ENCODE measurements around the gene ILKAP.
A peak's percentile ranks its signal among the peaks of the same experiment; 100 is the strongest.

Gene ILKAP

DNA sequence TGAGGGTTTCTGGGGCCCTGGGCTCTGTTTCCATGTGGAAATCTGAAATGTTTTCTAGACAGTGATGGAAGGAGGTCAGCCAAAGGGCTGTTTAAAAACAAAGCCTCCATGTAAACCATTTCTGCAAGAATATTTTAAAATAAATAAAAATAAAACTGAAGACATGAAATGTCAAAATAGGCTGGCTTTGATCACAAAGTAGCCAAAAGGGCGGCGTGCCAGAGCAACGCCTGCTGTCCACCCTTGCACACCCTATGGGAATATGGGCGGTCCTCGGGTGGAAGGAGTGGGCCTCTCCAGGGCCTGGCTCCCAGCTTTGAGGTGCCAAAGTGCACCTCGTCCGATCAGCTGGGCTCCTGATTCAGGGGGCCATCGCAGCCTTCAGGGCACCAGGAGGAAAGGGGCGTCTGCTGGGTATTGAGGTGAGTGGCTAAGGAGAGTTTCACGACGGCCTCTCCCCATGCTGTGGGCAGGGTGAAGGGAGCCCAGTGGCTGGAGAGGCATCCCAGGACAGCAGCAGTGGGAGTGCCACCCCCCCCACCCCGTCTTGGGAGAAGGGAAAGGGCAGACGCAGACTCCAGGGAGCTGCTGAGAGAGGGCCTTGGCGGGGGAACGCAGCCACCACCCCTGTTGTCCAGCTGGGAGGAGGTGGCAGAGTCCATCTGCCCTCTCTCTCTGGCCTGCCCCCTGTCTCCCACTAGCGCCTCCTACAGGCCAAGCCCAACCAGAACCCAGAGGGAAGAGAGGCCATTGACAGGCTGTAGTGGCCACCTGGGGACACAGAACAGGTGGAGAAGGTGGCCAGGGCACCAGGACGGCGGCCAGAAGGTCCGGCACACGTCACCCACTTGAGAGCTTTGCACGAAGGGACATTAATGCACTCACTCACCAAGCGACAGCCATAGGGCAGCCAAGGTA lies 50.5 kb downstream of the ILKAP start:
- DNase-seq (ENCODE audit: low read depth in 3 of 3): no peak

DNA sequence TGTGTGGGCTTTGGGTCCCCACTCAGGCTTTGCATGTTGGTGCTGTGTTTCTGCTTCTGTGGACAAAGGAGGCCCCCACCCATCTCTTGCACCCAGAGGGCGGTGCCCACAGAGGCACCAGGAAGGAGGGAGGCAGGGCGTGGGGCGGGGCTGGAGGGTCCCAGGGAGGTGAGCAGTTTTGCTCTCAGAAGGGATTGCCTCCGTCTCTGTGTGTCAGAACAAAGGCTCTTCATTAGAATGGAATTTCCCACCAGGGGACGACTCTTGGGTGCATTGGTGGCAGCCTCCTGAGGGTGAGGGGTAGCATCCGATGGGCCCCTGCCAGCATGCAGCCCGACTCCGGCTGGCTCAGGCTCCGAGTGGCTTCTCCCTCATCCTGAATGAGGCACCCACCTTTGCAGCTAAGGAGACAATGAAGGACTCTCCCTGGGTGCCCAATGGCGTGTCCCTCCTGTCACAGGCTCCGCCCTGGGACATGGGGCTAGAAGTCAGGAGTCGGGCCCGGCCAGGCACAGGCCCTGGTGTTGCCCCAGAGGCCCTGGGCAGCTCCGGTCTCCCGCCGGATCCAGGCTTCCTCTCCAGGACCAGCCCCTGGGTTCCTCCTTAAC lies 51.8 kb downstream of the ILKAP start:
- no peak for DNase-seq (ENCODE audit: low read depth in 3 of 3)

DNA sequence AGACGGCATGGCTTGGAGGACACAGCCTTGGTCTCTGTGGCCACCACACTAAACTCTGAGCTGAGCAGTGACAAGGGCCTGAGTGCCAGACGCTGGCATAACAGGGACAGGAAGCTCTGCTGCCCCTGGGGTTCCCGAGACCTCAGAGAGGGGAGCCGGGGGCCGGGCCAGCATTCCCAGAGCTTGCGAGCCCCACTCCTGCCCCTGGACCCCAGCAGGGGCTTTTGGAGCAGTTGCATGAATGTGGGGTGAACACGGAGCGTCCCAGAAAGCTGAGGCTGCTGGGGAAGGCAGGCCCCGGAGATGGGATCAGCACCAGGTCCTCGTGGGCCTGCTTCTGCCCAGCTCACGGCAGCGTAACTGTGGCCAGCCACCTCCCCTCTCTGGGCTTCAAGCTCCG lies 52.3 kb downstream of the ILKAP start:
- no peak for DNase-seq (ENCODE audit: low read depth in 3 of 3)

DNA sequence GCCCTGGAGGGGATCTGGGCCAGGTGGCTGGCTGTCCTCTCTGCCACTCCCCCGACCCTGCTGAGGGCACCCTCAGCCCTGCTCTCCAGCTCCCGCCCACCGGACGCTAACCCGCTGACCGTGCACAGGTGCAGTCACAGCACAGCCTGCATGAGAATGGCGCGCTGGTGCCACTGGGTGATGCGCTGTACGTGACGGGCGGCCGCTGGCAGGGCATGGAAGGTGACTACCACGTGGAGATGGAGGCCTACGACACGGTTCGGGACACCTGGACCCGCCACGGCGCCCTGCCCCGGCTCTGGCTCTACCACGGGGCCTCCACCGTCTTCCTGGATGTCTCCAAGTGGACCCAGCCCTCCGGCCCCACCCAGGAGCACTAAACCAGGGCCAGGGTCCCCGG lies 52.8 kb downstream of the ILKAP start:
- no peak for DNase-seq (ENCODE audit: low read depth in 3 of 3)

DNA sequence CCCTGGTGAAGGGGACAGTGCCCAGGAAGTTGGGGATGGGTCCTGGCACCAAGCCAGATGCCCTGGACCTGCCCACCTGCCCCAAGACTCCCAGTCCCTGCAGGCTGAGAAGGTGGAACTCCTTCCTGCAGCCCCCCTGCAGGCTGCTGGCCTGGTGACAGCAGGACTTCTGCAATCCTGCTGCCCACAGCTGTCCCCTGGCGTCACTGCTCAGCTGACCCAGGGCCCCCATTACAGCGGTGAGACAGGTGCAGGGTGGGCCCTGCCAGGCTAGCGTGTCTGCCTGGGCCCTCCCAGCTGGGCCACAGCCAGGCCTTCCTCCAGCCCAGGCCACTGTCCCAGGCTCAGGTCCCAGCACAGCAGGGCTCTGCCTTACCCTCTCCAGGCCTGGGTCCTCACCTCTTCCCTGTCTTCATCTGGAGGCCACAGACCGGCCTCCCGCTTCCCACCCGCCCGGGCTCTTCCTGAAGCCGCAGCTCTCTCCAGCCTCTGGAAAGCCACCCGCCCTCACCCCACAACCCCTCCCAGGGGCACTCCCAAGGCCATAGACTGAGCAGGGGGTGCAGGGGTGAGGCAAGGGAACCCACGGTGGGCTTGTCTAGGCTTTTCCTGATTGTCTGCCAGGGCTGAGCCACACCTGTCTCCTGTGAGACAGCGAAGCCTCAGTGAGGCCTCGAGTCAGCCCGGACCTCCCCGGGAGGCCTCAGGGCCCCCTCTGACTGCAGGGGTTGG lies 53.5 kb downstream of the ILKAP start:
- DNase-seq (ENCODE audit: low read depth in 3 of 3): no peak

DNA sequence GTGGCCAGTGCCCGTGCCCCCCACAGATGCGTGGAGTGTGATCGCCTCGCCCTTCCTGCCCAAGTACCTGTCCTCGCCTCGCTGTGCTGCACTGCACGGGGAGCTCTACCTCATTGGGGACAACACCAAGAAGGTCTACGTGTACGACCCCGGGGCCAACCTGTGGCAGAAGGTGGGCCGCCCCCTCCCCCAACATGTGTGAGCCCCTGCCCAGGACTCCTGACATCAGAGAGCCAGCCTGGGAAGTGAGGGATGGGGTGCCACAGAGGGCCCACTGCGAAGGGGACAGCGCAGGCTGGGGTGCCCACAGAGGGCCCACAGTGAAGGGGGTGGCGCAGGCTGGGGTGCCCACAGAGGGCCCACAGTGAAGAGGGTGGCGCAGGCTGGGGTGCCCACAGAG lies 54.5 kb downstream of the ILKAP start:
- no peak for DNase-seq (ENCODE audit: low read depth in 3 of 3)

DNA sequence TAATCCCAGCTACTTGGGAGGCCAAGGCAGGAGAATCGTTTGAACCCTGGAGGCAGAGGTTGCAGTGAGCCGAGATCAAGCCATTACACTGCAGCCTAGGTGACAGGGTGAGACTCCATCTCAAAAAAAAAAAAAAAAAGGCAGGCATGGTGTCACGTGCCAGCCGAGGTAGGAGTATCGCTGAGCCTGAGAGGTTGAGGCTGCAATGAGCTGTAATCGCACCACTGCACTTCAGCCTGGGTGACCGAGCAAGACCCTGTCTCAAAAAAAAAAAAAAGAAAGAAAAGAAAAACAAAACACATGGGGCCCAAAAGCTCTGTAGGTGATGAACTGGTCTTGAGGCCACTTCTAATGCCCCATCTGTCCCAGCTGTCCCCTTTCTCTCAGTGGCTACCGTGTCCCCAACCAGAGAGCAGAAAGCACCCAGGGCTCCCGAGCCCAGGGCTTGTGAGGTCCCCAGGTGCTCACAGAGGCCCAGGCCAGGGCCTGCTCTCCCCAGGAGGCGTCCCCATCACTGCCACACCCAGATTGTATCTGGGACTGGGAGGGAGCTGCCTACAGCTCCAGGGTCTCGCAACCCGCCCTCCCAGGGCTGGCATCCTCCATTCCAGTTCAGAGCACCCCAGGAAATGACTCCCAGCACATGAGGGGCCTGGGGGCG lies 56.5 kb downstream of the ILKAP start:
- no peak for DNase-seq (ENCODE audit: low read depth in 3 of 3)

DNA sequence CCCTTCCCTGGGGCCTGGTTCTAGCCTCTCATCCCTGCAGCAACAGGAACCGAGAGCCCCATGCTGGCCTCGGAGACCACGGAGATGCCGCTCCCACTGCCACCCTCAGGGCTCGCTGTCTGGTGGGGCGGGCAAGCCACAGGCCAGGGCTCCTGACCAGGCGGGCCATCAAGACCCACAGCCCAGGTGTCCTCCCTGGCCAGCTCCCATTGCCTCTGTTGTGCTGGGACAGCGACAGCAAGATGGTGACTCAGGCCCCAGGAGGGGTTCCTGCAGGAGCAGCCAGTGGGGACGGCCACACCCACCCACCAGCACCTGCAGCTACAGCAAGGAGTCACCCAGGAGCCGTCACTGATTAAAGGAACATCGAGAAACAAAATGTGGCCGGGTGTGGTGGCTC lies 57.6 kb downstream of the ILKAP start:
- no peak for DNase-seq (ENCODE audit: low read depth in 3 of 3)

DNA sequence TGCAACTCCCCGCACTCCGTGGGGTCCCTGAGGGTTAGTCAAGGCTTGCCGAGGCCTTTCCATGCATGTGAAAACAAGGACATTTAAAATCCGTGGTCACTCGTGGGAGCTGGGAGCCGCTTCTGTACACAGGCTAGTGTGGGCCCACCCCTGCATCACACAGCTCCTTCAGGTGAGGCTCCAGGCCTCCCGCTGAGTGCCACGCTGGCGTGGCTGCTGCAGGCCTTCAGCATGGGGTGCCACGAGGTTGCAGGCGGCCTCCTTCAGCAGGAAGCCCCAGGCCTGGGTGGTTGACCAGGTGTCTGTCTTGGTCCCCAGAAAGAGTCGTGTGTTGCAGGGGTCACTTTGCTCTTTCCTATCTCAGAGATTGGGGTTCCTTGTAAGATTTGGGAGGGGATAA lies 58.4 kb downstream of the ILKAP start:
- no peak for DNase-seq (ENCODE audit: low read depth in 3 of 3)

DNA sequence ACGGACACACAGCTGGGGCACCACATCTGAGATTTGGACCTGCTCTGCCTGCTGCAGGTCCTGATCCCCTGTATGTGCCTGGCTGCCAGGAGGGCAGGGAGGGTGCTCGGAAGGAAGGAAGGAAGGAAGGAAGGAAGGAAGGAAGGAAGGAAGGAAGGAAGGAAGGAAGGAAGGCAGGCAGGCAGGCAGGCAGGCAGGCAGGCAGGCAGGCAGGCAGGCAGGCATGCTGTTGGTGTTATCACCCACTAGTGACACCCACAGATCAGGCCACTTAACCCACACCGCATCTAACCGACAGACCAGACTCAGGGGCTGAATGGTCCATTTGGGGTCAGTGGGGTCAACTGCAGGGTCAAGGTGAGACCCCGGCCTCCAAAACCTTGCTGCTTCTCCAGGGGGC lies 59.2 kb downstream of the ILKAP start:
- no peak for DNase-seq (ENCODE audit: low read depth in 3 of 3)

DNA sequence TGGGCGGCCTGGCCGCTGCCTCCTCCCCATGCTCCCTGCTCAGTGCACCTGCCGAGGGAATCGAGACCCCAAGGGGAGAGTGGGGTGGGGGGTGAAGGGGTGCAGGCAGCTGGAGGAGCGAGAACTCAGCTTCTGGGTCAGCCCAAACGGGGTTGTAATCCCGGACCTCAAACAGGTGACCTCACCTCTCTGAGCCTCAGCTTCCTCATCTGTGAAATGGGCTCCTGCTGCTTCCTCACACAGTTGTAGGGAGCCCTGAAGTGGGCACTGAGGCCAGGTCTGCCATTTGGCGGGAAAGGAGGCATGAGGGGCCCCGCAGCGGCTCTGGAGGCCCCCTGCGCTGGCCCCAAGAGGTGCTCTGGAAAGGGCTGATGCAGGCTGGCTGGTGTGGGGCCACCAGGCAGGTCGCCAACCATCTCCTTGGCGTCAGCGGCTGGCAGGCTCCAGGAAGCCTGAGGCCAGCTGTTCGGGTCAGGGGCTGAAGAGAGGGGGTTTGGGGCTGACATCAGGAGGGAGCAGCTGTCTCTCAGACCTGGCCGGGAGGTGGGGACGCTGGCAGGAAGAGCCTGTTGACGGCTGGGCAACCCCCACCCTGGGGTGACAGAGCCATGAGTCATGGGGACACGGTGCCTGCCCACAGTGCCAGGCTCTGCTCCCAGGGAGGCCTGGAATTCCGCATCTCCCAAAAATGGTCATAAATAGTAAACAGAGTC lies 60.1 kb downstream of the ILKAP start:
- DNase-seq (ENCODE audit: low read depth in 3 of 3): no peak

DNA sequence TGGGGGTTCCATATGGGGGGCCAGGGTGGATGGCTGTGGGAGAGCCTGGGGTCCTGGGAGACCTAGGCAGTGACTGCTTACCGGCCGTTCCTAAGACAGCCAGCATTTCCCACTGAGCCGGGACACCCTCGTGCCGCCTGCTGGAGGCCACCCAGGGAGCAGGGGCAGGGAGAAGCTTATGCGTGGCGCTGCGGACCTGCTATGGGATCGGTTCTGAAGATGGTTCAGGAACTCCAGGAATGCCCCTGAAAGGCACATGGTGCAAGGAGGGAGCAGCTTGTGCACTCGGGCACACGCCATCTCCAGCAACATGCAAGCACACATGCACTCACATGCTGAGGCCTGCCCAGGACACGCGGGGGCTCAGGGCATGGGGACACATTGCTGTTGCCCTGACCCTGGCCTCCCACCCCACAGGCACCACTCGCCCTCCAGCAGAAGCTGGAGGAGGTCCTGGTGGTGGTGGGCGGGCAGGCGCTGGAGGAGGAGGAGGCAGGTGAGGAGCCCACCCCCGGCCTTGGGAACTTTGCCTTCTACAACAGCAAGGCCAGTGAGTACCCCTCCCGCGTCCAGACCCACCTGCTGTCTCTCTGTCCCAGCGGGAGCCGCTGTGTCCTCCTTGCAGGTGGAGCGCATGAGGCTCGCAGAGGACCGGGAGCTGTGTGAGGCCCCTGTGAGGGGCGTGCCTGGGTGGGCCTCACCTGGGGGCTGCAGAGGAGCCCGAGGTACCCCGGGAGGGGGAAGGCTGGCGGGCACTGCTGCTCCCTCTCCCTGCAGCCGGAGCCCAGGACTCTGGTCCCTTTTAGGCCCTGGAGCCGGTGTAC lies 60.9 kb downstream of the ILKAP start:
- no peak for DNase-seq (ENCODE audit: low read depth in 3 of 3)

DNA sequence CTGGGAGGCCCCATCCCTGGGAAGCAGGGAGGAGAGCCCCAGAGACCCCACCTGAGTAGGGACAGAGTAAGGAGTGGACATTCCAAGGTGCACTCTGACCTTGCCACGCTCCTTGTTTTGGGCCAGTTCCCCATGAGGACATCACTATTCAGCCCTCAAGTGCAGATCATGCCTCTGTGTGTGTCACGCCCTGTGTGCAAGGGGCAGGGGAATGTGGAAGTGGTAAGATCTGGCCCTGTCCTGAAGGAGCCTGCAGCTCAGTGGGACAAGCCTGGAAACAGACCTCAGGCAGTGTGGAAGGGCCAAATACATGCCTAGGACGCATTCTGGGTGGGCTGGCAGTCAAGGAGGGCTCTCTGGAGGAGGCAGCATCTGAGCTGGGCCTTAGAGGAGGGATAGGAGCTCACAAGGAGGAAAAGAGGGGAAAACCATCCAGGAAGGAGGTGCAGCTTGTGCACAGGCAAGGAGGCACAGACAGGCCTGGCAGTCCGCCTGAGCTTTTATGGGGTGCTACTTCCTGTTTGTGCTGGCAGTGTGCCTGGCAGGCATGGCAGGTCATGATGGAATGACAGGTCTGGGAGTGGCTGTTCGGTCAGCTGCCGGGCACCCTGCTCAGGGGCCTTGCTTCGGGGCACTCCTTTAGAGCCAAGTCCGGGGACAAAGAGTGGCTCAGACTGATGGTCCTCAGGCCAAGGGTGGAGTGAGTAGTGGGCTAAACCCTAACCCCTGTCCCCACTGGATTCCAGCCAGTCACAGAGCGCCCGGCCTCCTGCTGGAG lies 61.8 kb downstream of the ILKAP start:
- no peak for DNase-seq (ENCODE audit: low read depth in 3 of 3)

DNA sequence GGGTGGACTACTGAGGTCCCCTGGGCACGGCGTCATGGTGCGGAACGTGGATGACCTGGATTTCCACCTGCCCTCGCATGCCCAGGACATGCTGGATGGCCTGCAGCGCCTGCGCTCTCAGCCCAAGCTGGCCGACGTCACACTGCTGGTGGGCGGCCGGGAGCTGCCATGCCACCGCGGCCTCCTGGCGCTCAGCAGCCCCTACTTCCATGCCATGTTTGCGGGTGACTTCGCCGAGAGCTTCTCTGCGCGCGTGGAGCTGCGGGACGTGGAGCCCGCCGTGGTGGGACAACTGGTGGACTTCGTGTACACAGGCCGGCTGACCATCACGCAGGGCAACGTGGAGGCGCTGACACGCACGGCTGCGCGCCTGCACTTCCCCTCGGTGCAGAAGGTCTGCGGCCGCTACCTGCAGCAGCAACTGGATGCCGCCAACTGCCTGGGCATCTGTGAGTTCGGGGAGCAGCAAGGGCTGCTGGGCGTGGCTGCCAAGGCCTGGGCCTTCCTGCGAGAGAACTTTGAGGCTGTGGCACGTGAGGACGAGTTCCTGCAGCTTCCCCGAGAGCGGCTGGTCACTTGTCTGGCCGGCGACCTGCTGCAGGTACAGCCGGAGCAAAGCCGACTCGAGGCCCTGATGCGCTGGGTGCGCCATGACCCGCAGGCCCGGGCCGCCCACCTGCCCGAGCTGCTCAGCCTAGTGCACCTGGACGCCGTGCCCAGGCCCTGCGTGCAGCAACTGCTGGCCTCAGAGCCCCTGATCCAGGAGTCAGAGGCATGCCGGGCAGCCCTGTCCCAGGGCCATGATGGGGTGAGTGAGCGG lies 62.6 kb downstream of the ILKAP start:
- DNase-seq (ENCODE audit: low read depth in 3 of 3): no peak

DNA sequence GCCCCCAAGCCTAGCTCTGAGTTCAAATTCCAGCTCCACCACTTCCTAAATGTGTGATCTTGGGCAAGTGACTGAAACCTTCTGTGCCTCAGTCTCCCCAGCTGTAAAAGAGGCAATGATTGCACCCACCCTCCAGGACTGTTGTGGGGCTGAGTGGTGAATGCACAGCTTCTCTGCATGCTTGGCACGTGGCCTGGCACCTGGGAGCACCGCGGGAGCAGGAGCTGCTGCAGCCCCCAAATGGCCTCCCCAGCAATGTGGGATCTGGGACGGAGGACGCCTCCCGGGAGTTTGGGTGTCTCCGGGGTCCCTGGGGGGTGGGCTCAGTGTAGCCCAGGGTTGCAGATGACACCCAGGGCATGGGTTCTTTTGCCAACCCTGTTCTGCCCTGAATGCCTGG lies 63.5 kb downstream of the ILKAP start:
- DNase-seq (ENCODE audit: low read depth in 3 of 3): no peak

DNA sequence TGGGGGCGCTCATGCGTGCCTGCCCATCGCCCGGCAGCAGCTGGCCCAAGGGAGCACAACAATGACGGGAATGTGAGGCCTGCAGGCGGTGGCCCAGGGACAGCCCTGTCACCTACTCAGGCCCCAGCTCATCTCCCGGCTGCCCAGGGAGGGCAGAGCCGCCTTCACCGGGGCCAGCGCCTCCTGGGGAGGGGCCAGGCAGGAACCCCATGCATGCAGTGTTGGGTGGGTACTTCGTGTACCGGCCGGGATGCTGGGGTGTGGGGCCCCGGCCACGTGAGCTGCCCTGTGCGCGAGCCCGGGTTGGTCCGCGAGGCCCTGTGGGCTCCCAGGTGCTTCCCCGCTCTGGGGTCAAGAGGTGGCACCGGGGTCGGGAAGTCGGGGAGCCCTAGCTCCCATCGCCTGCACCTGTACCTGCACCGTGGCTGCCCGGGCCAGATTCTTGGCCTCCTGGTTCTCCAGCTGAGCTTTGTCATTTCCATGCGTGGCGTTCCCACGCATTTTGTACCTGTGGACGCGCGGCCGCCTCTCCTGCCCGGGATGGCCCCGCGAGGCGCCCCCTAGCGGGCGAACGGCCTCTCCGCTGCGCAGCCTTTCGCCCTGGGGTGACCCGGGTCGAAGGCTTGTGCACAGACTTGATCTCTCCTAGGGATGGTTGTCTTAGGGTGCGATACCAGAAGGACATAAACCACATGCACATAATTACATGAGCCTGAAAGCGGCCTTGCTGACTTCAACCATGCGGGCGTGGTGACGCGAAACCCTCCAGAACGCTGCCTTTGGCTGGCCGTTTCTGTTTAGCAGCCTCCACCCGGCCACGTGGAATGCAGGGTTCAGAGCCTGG lies 64.1 kb downstream of the ILKAP start:
- DNase-seq (ENCODE audit: low read depth in 3 of 3): peak in 1 of 3 experiments; percentile 40

DNA sequence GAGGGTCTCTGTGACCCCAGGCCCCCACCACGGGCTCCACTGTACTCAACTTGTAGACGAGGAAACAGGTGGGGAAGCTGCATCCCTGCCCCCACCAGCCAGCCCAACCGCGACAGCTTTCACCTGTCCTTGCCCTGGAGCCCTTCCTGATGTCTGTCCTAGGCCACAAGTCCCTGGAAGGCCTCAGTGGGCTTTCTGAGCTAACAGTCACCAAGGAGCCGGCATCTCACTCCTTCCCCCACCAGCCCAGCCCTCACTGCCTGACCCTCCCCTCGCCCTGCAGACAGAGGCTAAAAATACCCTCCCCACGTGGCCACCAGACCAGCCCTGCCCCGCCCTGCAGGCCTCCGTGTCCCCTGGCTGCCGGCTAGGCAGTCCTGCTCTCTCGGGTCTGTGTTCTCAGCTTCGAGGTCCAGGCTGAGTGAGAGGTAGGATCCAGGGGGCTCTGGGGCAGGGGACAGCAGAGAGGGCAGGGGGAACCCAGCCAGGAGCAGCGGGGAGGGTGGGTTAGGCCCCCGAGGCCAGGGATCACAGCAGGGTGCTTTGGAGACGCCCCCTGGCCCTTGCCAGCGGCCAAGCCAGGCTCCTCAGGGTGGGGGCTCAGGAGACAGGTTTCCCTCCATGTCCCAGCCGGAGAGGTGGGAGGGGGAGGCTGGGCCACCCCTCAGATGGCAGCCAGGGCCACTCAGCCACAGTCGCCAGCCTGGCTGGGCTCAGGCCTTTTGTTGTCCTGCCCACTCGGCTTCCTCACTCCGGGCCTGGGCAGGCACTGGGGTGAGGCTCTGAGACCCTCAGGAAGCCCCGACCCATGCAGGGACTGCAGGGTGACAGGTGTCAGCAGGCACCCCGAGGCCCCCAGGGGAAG lies 64.9 kb downstream of the ILKAP start, which contains the start of gene KLHL30:
TSS of gene KLHL30 (plus strand) at position 338 of the 865 bp plus-strand sequence. CDS start 2,087 bp downstream, outside the sequence.
- no peak for DNase-seq (ENCODE audit: low read depth in 3 of 3)

Measured in stimulated activated CD4-positive, alpha-beta T cell treated with anti-CD3 and anti-CD28 coated beads, TNF-alpha, amount 100 ng/mL, for 24 hours (primary cell).